Measurements from ENCODE around the gene CREB3L2. TPM values are rescaled to one million over a fixed set of nuclear protein-coding genes. Genes with fewer than 3 reads are reported as not detected.
"Not testable (repeated sequence)": the region's sequence is repeated elsewhere in the genome, so short reads cannot be mapped to it uniquely, and the experiment has no call there.

The CREB3L2 gene
- total RNA-seq, 1 donor from 2014 or later, result 8.4 TPM

DNA sequence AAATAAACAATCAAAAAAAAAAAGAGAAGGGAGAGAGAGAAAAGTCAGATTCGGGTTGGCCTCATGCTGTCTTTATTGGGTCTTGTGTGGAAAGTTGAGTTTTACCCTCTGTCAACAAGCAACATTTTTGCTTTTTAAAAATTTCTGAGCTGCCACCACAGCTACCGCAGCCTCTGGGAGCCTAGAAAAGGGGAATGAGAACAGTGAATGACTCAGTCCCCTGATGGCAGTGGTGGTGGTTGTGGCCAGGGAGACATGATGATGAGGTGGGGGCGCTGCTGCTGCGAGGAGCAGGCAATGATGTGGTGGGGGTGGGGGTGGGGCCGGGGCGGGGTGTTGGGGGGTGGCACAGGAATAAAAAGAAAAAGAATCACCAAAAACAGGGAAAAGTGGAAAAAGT is 20.0 kb upstream of the CREB3L2 start:
- H3K27me3 ChIP-seq (ENCODE audit: control insufficient read depth, insufficient read depth, low read length), result no peaks in the 10 kb centered on the region
- FAIRE-seq (no peak), DNase-seq (ENCODE audit: low read depth) (no peak)
- H3K4me3 ChIP-seq (ENCODE audit: low read depth, low read length), result no peak overlapping the region
- TF ChIP-seq CTCF (IDR thresholded peaks at IDR 0.05; ENCODE audit: insufficient read depth, low read length, severe bottlenecking), result no peak
- H3K36me3 ChIP-seq (ENCODE audit: control insufficient read depth, insufficient read depth, low read length), result no peaks in the 10 kb centered on the region

DNA sequence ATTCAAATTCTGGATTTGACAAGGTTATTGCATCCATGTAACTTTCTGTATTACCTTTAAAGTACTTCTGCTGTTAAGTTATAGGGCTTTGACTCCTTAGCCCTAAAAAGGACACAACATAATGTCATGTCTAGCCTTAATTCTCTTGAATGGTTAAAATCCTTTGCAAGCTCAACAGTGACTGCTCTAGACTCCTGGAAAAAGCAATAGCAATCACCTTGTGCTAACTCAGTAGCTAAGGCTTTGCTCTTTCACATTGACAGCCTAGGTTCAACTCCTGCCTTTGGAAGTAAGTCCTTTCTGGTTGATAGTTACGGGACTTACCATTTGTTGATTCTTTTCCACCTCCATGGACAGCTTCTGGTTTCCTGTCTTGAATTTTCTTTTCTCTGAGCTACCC is 16.1 kb upstream of the CREB3L2 start:
- no peak overlapping the region for H3K4me3 ChIP-seq (ENCODE audit: low read depth, low read length)
- no peaks in the 10 kb centered on the region for H3K27me3 ChIP-seq (ENCODE audit: control insufficient read depth, insufficient read depth, low read length)
- no peaks in the 10 kb centered on the region for H3K36me3 ChIP-seq (ENCODE audit: control insufficient read depth, insufficient read depth, low read length)
- FAIRE-seq, result no peak
- TF ChIP-seq CTCF (IDR thresholded peaks at IDR 0.05; ENCODE audit: insufficient read depth, low read length, severe bottlenecking), result no peak
- no peak for DNase-seq (ENCODE audit: low read depth)

- FAIRE-seq, result no peak
Observed at GRCh38 chr7:138015096-138015495, 13.2 kb upstream of the CREB3L2 start.

GRCh38 chr7:138014686-138015085 is 12.8 kb upstream of the CREB3L2 start:
- no peak for FAIRE-seq
- no peak for DNase-seq (ENCODE audit: low read depth)
- H3K27me3 ChIP-seq (ENCODE audit: control insufficient read depth, insufficient read depth, low read length), result no peaks in the 10 kb centered on the region
- no peaks in the 10 kb centered on the region for H3K36me3 ChIP-seq (ENCODE audit: control insufficient read depth, insufficient read depth, low read length)
- no peak for TF ChIP-seq CTCF (IDR thresholded peaks at IDR 0.05; ENCODE audit: insufficient read depth, low read length, severe bottlenecking)
- no peak overlapping the region for H3K4me3 ChIP-seq (ENCODE audit: low read depth, low read length)

More at GRCh38 chr7:138015096-138015495, 13.2 kb upstream of the CREB3L2 start:
- DNase-seq (ENCODE audit: low read depth), result no peak
- no peaks in the 10 kb centered on the region for H3K27me3 ChIP-seq (ENCODE audit: control insufficient read depth, insufficient read depth, low read length)
- no peak overlapping the region for H3K4me3 ChIP-seq (ENCODE audit: low read depth, low read length)
- no peaks in the 10 kb centered on the region for H3K36me3 ChIP-seq (ENCODE audit: control insufficient read depth, insufficient read depth, low read length)
- no peak for TF ChIP-seq CTCF (IDR thresholded peaks at IDR 0.05; ENCODE audit: insufficient read depth, low read length, severe bottlenecking)

- H3K27me3 ChIP-seq (ENCODE audit: control insufficient read depth, insufficient read depth, low read length); FAIRE-seq; H3K36me3 ChIP-seq (ENCODE audit: control insufficient read depth, insufficient read depth, low read length); H3K4me3 ChIP-seq (ENCODE audit: low read depth, low read length); DNase-seq (ENCODE audit: low read depth): not testable (repeated sequence)
Observed at GRCh38 chr7:138014201-138014600, 12.3 kb upstream of the CREB3L2 start.

DNA sequence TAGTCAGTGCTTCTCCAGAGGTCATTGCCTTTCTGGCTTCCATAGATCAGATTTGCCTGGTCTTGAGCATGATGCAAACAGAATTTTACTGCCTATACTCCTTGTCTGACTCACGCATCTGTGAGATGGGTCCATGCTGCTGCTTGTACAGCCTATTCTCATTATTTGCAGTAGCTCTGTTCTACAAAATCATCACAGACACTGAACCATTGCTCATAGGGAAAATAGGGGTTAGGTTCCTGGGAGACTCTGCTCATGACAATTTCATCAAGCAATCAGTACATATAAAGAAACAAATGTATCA is 7.4 kb upstream of the CREB3L2 start:
- FAIRE-seq (no peak), DNase-seq (ENCODE audit: low read depth) (no peak)
- H3K36me3 ChIP-seq (ENCODE audit: control insufficient read depth, insufficient read depth, low read length), result no peaks in the 10 kb centered on the region
- no peak overlapping the region for H3K4me3 ChIP-seq (ENCODE audit: low read depth, low read length)
- TF ChIP-seq CTCF (IDR thresholded peaks at IDR 0.05; ENCODE audit: insufficient read depth, low read length, severe bottlenecking), result no peak
- no peaks in the 10 kb centered on the region for H3K27me3 ChIP-seq (ENCODE audit: control insufficient read depth, insufficient read depth, low read length)

Data from bronchial epithelial cell (primary cell).